HCT116 (cell line): Measurements from ENCODE around the gene MAGI3.
"Not testable (repeated sequence)": the region's sequence is repeated elsewhere in the genome, so short reads cannot be mapped to it uniquely, and the experiment has no call there.

ENCODE experiments used
- CTCF ChIP-seq, 3 experiments: fragments of 200-600 bp in 1 of 3; sonication (generic) in 1 of 3; IDR thresholded peaks in 2 of 3; conservative IDR thresholded peaks in 1 of 3; 2 replicates each; pipeline ENCODE4 v1.5.1; 2012 to 2017; ENCODE audit warnings: low read depth in 2 of 3, low read length in 2 of 3, antibody characterized with exemption in 1 of 3, borderline replicate concordance in 1 of 3, control low read depth in 1 of 3, mild to moderate bottlenecking in 1 of 3, mixed read lengths in 1 of 3, mixed run types in 1 of 3, moderate library complexity in 1 of 3; ENCODE audit not compliant: insufficient read depth in 1 of 3
- POLR2AphosphoS5 ChIP-seq: IDR thresholded peaks from 2 replicates; pipeline ENCODE4 v1.6.1; 2011; ENCODE audit warnings: mild to moderate bottlenecking, low read depth, low read length, moderate library complexity
- REST ChIP-seq: IDR thresholded peaks from 2 replicates; pipeline ENCODE4 v1.6.1; 2012; ENCODE audit warnings: low read depth
- SP1 ChIP-seq: IDR thresholded peaks from 2 replicates; pipeline ENCODE4 v1.6.1; 2012; ENCODE audit warnings: low read depth
- YY1 ChIP-seq: IDR thresholded peaks from 2 replicates; pipeline ENCODE4 v1.6.1; 2011; ENCODE audit warnings: low read length, low read depth, moderate library complexity, mild to moderate bottlenecking; ENCODE audit not compliant: insufficient replicate concordance; ENCODE audit errors: extremely low read depth

GRCh38 chr1:113575744-113576260, 185.5 kb downstream of the MAGI3 start:
- not testable (repeated sequence) for TF ChIP-seq REST; POLR2AphosphoS5; YY1; CTCF (IDR thresholded peaks at IDR 0.05 in 2 of 3, conservative IDR thresholded peaks at IDR 0.05 in 1 of 3; ENCODE audit: borderline replicate concordance in 1 of 3, insufficient read depth in 1 of 3, low read depth in 2 of 3, low read length in 2 of 3); SP1
